Measurements from ENCODE around the gene OSGIN1.

GRCh38 chr16:83947642-83948234, 5.3 kb upstream of the OSGIN1 start:
- TF ChIP-seq CTCF (IDR thresholded peaks at IDR 0.05) (no peak), POLR2A (IDR thresholded peaks at IDR 0.05) (no peak), EP300 (IDR thresholded peaks at IDR 0.05) (no peak)

Data from tibial nerve (tissue), 4 donors.